Calu3 (cell line): ENCODE results near the gene AQP6. TPM values are rescaled to one million over a fixed set of nuclear protein-coding genes. Genes with fewer than 3 reads are reported as not detected.
A peak's percentile ranks its signal among the peaks of the same experiment; 100 is the strongest.

Experiments
- BruUV-seq: library from RNA; stranded (reverse); fragments of 400-500 nt; replicated peaks from 2 replicates; lab custom pipeline; 2021; lab: Mats Ljungman, UMichigan
- CTCF ChIA-PET: fragments of 300-600 bp; sonication (Branson Sonifier 250); formaldehyde crosslinking; loops from one replicate; lab custom pipeline; 2022; ENCODE audit warnings: antibody characterized with exemption; lab: Charles Lee
- DNase-seq: peaks from one replicate; pipeline ENCODE4 v3.0.0; 2022
- H3K27ac Mint-ChIP-seq: one replicate; pipeline ENCODE4 v1.8.0; 2022; ENCODE audit warnings: mixed read lengths; ENCODE audit not compliant: unreplicated experiment
- H3K27me3 Mint-ChIP-seq: one replicate; pipeline ENCODE4 v1.8.0; 2022; ENCODE audit warnings: mixed read lengths; ENCODE audit not compliant: unreplicated experiment
- H3K36me3 Mint-ChIP-seq: one replicate; pipeline ENCODE4 v1.8.0; 2022; ENCODE audit warnings: mild to moderate bottlenecking, moderate library complexity, mixed read lengths; ENCODE audit not compliant: insufficient read depth, unreplicated experiment
- H3K4me1 Mint-ChIP-seq: one replicate; pipeline ENCODE4 v1.8.0; 2022; ENCODE audit warnings: mild to moderate bottlenecking, low read depth, mixed read lengths; ENCODE audit not compliant: unreplicated experiment
- H3K4me3 Mint-ChIP-seq: one replicate; pipeline ENCODE4 v1.8.0; 2022; ENCODE audit warnings: mild to moderate bottlenecking, low read depth, moderate library complexity, mixed read lengths; ENCODE audit not compliant: unreplicated experiment
- H3K9me3 Mint-ChIP-seq: one replicate; pipeline ENCODE4 v1.8.0; 2022; ENCODE audit warnings: low read depth, mixed read lengths; ENCODE audit not compliant: unreplicated experiment
- CTCF ChIP-seq: fragments of 200-600 bp; IDR thresholded peaks from one replicate; pipeline ENCODE4 v1.8.0; 2022; ENCODE audit warnings: antibody characterized with exemption; ENCODE audit not compliant: unreplicated experiment
- intact Hi-C: fragments of 100-400 bp; cut with micrococcal nuclease; formaldehyde crosslinking; loops from one replicate; pipeline ENCODE4 v1.10.0; 2022; ENCODE audit not compliant: unreplicated experiment
- total RNA-seq: library from RNA; stranded (reverse); gene quantifications from 2 replicates; pipeline ENCODE4 v1.2.3, GENCODE V29; 2022

AQP6 gene
- total RNA-seq, 1 experiment from 2014 or later: 0.94 TPM

GRCh38 chr12:50016501-50017475, 44.0 kb downstream of the AQP6 start:
- H3K27ac Mint-ChIP-seq: no peak overlapping the region
- TF ChIP-seq CTCF: no peak
- no peak for DNase-seq
- H3K36me3 Mint-ChIP-seq: peaks cover 13% of the 10 kb centered on the region
- H3K4me1 Mint-ChIP-seq: peaks cover 12% of the 10 kb centered on the region
- no peak overlapping the region for H3K4me3 Mint-ChIP-seq
- BruUV-seq: no TSS peak
- H3K9me3 Mint-ChIP-seq: no peaks in the 10 kb centered on the region
- H3K27me3 Mint-ChIP-seq: no peaks in the 10 kb centered on the region
- CTCF ChIA-PET: interaction anchor here (0.8 to 1.0 kb wide), 2 partner anchors 8 to 50 kb away, joined by 3 read pairs; partner anchors contain the start of gene RACGAP1
- intact Hi-C loops: no loop called here

GRCh38 chr12:50017641-50018040, 44.9 kb downstream of the AQP6 start:
- CTCF ChIA-PET: no interaction called here
- BruUV-seq: no TSS peak
- no peak for TF ChIP-seq CTCF
- Mint-ChIP-seq H3K27me3 (no peaks in the 10 kb centered on the region), H3K9me3 (no peaks in the 10 kb centered on the region), H3K4me1 (peaks cover 15% of the 10 kb centered on the region), H3K4me3 (no peak overlapping the region), H3K27ac (no peak overlapping the region), H3K36me3 (peaks cover 13% of the 10 kb centered on the region)
- DNase-seq: no peak
- intact Hi-C loops: no loop called here

DNA sequence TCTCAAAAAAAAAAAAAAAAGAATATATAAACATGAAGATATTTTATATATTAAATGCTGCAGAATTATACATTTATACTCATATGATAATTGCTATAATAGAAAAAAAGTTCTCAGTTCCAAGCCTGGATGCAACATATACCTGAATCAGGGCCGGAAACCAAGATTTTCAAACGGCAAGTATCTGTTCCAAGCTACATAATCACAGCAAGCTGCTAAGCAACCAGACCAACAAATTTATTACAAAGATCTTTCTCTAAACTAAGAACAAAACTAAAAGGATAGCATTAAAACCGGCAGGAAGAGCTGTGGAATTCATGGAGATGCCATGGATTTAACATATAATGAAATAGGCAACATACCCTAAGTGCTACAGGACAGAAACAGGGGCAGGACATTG, 45.4 kb downstream of the AQP6 start:
- Mint-ChIP-seq H3K4me1 (peaks cover 20% of the 10 kb centered on the region), H3K9me3 (no peaks in the 10 kb centered on the region), H3K4me3 (no peak overlapping the region), H3K27ac (no peak overlapping the region), H3K36me3 (peaks cover 13% of the 10 kb centered on the region), H3K27me3 (no peaks in the 10 kb centered on the region)
- intact Hi-C loops: no loop called here
- no TSS peak for BruUV-seq
- DNase-seq: no peak
- TF ChIP-seq CTCF: no peak
- CTCF ChIA-PET: no interaction called here

GRCh38 chr12:50018968-50019367, 46.2 kb downstream of the AQP6 start:
- intact Hi-C loops: no loop called here
- CTCF ChIA-PET: no interaction called here
- peaks cover 21% of the 10 kb centered on the region for H3K4me1 Mint-ChIP-seq
- no TSS peak for BruUV-seq
- H3K4me3 Mint-ChIP-seq: no peak overlapping the region
- no peaks in the 10 kb centered on the region for H3K9me3 Mint-ChIP-seq
- TF ChIP-seq CTCF: no peak
- DNase-seq: no peak
- no peaks in the 10 kb centered on the region for H3K27me3 Mint-ChIP-seq
- peak overlapping the region; percentile 67 for H3K27ac Mint-ChIP-seq
- peaks cover 18% of the 10 kb centered on the region for H3K36me3 Mint-ChIP-seq
